C4-2B (cell line): Measurements from ENCODE around the gene ARMC8.

Source experiments
- ZFX ChIP-seq: fragments of 450-650 bp; IDR thresholded peaks from 2 replicates; pipeline ENCODE4 v1.6.1; 2017
- TF ChIP-seq, protein P1 (sequence below): fragments of 450-650 bp; conservative IDR thresholded peaks from 2 replicates; pipeline ENCODE4 v1.5.1; 2017; ENCODE audit warnings: mild to moderate bottlenecking

DNA sequence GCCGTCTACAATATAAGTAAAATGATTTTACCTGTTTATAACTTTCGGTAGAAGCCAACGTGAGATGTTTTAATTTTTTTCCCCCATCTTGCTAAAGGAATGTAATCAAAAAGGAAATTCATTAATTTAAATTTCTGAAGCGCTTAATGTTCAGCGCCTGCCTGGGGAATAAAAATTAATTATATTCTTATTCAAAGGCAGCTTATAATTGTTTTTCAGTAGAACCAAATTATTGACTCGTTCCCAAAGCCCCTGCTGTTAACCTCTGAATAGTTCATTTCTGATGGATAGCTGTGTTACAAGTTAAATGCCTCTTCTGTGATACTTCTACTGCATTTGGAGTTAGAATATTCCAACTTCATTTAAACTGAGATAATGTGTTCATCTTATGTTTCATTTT is 51.6 kb downstream of the ARMC8 start:
- TF ChIP-seq, protein P1, sequence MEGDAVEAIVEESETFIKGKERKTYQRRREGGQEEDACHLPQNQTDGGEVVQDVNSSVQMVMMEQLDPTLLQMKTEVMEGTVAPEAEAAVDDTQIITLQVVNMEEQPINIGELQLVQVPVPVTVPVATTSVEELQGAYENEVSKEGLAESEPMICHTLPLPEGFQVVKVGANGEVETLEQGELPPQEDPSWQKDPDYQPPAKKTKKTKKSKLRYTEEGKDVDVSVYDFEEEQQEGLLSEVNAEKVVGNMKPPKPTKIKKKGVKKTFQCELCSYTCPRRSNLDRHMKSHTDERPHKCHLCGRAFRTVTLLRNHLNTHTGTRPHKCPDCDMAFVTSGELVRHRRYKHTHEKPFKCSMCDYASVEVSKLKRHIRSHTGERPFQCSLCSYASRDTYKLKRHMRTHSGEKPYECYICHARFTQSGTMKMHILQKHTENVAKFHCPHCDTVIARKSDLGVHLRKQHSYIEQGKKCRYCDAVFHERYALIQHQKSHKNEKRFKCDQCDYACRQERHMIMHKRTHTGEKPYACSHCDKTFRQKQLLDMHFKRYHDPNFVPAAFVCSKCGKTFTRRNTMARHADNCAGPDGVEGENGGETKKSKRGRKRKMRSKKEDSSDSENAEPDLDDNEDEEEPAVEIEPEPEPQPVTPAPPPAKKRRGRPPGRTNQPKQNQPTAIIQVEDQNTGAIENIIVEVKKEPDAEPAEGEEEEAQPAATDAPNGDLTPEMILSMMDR, result no peak
- no peak for TF ChIP-seq ZFX
